Measurements from ENCODE around the gene FUT3. TPM values are rescaled to one million over a fixed set of nuclear protein-coding genes. Genes with fewer than 3 reads are reported as not detected.

The FUT3 gene
- total and polyA plus RNA-seq, 4 donors = 1.5 to 31.4 (median 18.2) TPM

DNA sequence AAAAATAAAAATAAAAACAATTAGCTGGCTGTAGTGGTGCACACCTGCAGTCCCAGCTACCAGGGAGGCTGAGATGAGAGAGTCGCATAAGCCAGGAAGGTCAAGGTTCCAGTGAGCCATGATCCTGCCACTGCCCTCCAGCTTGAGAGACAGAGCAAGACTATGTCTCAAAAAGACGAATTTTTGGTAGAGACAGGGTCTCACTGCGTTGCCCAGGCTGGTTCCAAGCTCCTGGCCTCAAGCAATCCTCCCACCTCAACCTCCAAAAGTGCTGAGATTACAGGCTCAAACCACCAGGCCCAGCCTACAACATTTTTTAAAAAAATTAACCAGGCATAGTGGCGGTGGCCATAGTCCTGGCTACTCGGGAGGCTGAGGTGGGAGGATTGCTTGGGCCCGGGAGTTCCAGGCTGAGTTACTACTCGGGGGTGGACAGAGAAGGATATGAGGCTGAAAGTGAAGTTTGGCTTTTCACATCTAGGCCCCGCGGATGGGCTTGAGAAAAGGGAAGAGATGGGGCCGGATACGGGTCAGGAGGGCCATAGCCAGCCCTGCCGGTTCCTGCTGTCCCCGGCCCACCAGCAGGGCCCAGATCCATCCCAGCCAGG, 42.2 kb upstream of the FUT3 start:
- Histone ChIP-seq H3K9me3 (ENCODE audit: control insufficient read depth in 4 of 4, insufficient read depth in 3 of 4, low read length in 3 of 4) (no peaks in the 10 kb centered on the region), H3K36me3 (ENCODE audit: control insufficient read depth in 4 of 4, insufficient read depth in 4 of 4, low read length in 4 of 4) (peaks cover 3 to 31% (median 8%) of the 10 kb centered on the region in 4 donors), H3K27ac (ENCODE audit: low read depth in 1 of 2, low read length in 1 of 2) (peak overlapping the region in 1 of 2 donors; percentile 78), H3K4me1 (ENCODE audit: control insufficient read depth in 5 of 5, insufficient read depth in 5 of 5, low read length in 5 of 5) (peaks cover 0 to 9% (median 5%) of the 10 kb centered on the region in 5 donors), H3K9ac (ENCODE audit: insufficient read depth in 1 of 2, low read length in 2 of 2) (no peak overlapping the region), H3K27me3 (ENCODE audit: control insufficient read depth in 3 of 3, insufficient read depth in 3 of 3, low read length in 2 of 3) (peaks cover 0 to 5% (median 2%) of the 10 kb centered on the region in 3 donors), H3K4me3 (no peak overlapping the region)
- 80 to 83% methylated on average over 13 of the region's 13 CpGs for WGBS, 2 donors
- DNase-seq (no peak), ATAC-seq (ENCODE audit: insufficient read depth, low FRiP score) (no peak)
- TF ChIP-seq, protein P1, sequence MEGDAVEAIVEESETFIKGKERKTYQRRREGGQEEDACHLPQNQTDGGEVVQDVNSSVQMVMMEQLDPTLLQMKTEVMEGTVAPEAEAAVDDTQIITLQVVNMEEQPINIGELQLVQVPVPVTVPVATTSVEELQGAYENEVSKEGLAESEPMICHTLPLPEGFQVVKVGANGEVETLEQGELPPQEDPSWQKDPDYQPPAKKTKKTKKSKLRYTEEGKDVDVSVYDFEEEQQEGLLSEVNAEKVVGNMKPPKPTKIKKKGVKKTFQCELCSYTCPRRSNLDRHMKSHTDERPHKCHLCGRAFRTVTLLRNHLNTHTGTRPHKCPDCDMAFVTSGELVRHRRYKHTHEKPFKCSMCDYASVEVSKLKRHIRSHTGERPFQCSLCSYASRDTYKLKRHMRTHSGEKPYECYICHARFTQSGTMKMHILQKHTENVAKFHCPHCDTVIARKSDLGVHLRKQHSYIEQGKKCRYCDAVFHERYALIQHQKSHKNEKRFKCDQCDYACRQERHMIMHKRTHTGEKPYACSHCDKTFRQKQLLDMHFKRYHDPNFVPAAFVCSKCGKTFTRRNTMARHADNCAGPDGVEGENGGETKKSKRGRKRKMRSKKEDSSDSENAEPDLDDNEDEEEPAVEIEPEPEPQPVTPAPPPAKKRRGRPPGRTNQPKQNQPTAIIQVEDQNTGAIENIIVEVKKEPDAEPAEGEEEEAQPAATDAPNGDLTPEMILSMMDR (IDR thresholded peaks at IDR 0.05; ENCODE audit: control extremely low read depth, extremely low read depth) = no peak

- Histone ChIP-seq H3K4me1 (ENCODE audit: control insufficient read depth in 5 of 5, insufficient read depth in 5 of 5, low read length in 5 of 5) (peaks cover 0 to 9% (median 5%) of the 10 kb centered on the region in 5 donors), H3K36me3 (ENCODE audit: control insufficient read depth in 4 of 4, insufficient read depth in 4 of 4, low read length in 4 of 4) (peaks cover 3 to 31% (median 8%) of the 10 kb centered on the region in 4 donors), H3K4me3 (no peak overlapping the region), H3K9me3 (ENCODE audit: control insufficient read depth in 4 of 4, insufficient read depth in 3 of 4, low read length in 3 of 4) (no peaks in the 10 kb centered on the region), H3K9ac (ENCODE audit: insufficient read depth in 1 of 2, low read length in 2 of 2) (no peak overlapping the region), H3K27me3 (ENCODE audit: control insufficient read depth in 3 of 3, insufficient read depth in 3 of 3, low read length in 2 of 3) (peaks cover 0 to 5% (median 2%) of the 10 kb centered on the region in 3 donors), H3K27ac (ENCODE audit: low read depth in 1 of 2, low read length in 1 of 2) (no peak overlapping the region)
- no peak for ATAC-seq (ENCODE audit: insufficient read depth, low FRiP score)
- 57 to 70% methylated on average over 15 of the region's 15 CpGs for WGBS, 2 donors
- TF ChIP-seq, protein P1 (IDR thresholded peaks at IDR 0.05; ENCODE audit: control extremely low read depth, extremely low read depth) = no peak
- DNase-seq = no peak
These were observed 41.6 kb upstream of the FUT3 start for GRCh38 chr19:5892772-5893275.

GRCh38 chr19:5891938-5892771, 40.9 kb upstream of the FUT3 start:
- no peak overlapping the region for H3K27ac ChIP-seq (ENCODE audit: low read depth in 1 of 2, low read length in 1 of 2)
- WGBS, 2 donors = 9 to 15% methylated on average over 48 of the region's 48 CpGs
- peak; percentile 50 for ATAC-seq (ENCODE audit: insufficient read depth, low FRiP score)

More at GRCh38 chr19:5891938-5892771, 40.9 kb upstream of the FUT3 start:
- Histone ChIP-seq H3K4me1 (ENCODE audit: control insufficient read depth in 5 of 5, insufficient read depth in 5 of 5, low read length in 5 of 5) (peaks cover 0 to 9% (median 5%) of the 10 kb centered on the region in 5 donors), H3K36me3 (ENCODE audit: control insufficient read depth in 4 of 4, insufficient read depth in 4 of 4, low read length in 4 of 4) (peaks cover 3 to 29% (median 8%) of the 10 kb centered on the region in 4 donors), H3K27me3 (ENCODE audit: control insufficient read depth in 3 of 3, insufficient read depth in 3 of 3, low read length in 2 of 3) (peaks cover 0 to 5% (median 2%) of the 10 kb centered on the region in 3 donors), H3K4me3 (no peak overlapping the region), H3K9ac (ENCODE audit: insufficient read depth in 1 of 2, low read length in 2 of 2) (no peak overlapping the region), H3K9me3 (ENCODE audit: control insufficient read depth in 4 of 4, insufficient read depth in 3 of 4, low read length in 3 of 4) (no peaks in the 10 kb centered on the region)
- TF ChIP-seq, protein P1 (IDR thresholded peaks at IDR 0.05; ENCODE audit: control extremely low read depth, extremely low read depth) = peak; percentile 48
- DNase-seq = peak; percentile 45 to 62 (median 57)
